ENCODE results near the gene KIAA0408.

DNA sequence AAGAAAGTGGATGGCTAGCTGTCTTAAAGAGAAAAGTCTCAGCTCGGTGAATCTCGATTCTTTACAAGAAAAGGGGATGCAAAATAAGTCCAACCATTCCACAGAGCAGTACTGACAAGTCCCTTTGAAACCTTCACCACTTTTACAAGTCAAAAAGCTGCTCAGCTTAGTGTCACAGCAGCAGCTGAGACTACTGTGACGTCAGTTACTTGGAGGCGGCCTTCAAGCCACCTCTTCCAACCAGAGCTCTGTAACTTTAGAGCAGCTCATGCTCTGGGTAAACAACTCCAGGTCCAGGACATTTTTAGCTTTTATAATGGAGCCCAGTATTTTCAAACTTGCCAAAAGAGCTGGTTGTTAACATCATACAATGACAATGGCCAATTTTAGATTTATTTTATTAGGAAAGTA lies at the start of gene KIAA0408:
- TF ChIP-seq, protein P1, sequence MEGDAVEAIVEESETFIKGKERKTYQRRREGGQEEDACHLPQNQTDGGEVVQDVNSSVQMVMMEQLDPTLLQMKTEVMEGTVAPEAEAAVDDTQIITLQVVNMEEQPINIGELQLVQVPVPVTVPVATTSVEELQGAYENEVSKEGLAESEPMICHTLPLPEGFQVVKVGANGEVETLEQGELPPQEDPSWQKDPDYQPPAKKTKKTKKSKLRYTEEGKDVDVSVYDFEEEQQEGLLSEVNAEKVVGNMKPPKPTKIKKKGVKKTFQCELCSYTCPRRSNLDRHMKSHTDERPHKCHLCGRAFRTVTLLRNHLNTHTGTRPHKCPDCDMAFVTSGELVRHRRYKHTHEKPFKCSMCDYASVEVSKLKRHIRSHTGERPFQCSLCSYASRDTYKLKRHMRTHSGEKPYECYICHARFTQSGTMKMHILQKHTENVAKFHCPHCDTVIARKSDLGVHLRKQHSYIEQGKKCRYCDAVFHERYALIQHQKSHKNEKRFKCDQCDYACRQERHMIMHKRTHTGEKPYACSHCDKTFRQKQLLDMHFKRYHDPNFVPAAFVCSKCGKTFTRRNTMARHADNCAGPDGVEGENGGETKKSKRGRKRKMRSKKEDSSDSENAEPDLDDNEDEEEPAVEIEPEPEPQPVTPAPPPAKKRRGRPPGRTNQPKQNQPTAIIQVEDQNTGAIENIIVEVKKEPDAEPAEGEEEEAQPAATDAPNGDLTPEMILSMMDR (IDR thresholded peaks at IDR 0.05): no peak
- no peak for TF ChIP-seq POLR2A (IDR thresholded peaks at IDR 0.05)
